Endothelial cell of umbilical vein (primary cell): Measurements from ENCODE around the gene LINC01488. TPM values are rescaled to one million over a fixed set of nuclear protein-coding genes. Genes with fewer than 3 reads are reported as not detected.

ENCODE experiments used
- BruUV-seq: library from RNA; stranded (reverse); fragments of 400-500 nt; replicated peaks from 2 replicates; lab custom pipeline; 2021; lab: Mats Ljungman, UMichigan
- CTCF ChIA-PET: fragments of 300-600, 350-600 bp; sonication (Branson Sonifier 250); formaldehyde crosslinking; loops from one replicate; lab custom pipeline; 2021; ENCODE audit warnings: antibody characterized with exemption, inconsistent platforms; lab: Charles Lee
- POLR2A ChIA-PET: fragments of 300-600, 350-600 bp; sonication (Branson Sonifier 250); formaldehyde crosslinking; loops from one replicate; lab custom pipeline; 2021; ENCODE audit warnings: antibody characterized with exemption, inconsistent platforms; lab: Charles Lee
- DNase-seq: peaks from one replicate; pipeline ENCODE4 v3.0.0-alpha.2; 2011; ENCODE audit warnings: low read depth, low spot score
- FAIRE-seq: peaks from 2 replicates; lab custom pipeline; 2011; peaks lifted over from hg19 to GRCh38; lab: Jason Lieb, UNC
- H2AFZ ChIP-seq: 2 replicates; pipeline ENCODE4 v1.6.0; 2012; ENCODE audit warnings: low read depth, low read length, control low read depth, inconsistent platforms
- H3K27ac ChIP-seq: 2 replicates; pipeline ENCODE4 v1.5.1; 2011; ENCODE audit warnings: low read depth, mild to moderate bottlenecking, control low read depth, low read length, moderate library complexity; ENCODE audit not compliant: insufficient read depth
- H3K27me3 ChIP-seq, 2 experiments: 2 replicates each; pipeline versions ENCODE4 v1.6.0 to v1.6.1; 2011; ENCODE audit warnings: low read length in 2 of 2, mixed read lengths in 1 of 2; ENCODE audit not compliant: control insufficient read depth in 2 of 2, insufficient read depth in 2 of 2
- H3K36me3 ChIP-seq, 2 experiments: 2 replicates in 1 of 2; 3 replicates in 1 of 2; pipeline ENCODE4 v1.5.1; 2011; ENCODE audit warnings: low read length in 2 of 2, mild to moderate bottlenecking in 1 of 2, moderate library complexity in 1 of 2; ENCODE audit not compliant: control insufficient read depth in 2 of 2, insufficient read depth in 2 of 2; ENCODE audit errors: extremely low read depth in 1 of 2
- H3K4me1 ChIP-seq: 3 replicates; pipeline ENCODE4 v1.5.1; 2011; ENCODE audit warnings: mild to moderate bottlenecking, low read length; ENCODE audit not compliant: control insufficient read depth, insufficient read depth; ENCODE audit errors: extremely low read depth
- H3K4me2 ChIP-seq: 2 replicates; pipeline ENCODE4 v1.6.1; 2011; ENCODE audit warnings: low read length, control low read depth, mixed read lengths; ENCODE audit not compliant: insufficient read depth
- H3K4me3 ChIP-seq, 3 experiments: fragments of 200-600 bp in 1 of 3; sonication (generic), shearing (Covaris generic) in 1 of 3; replicated peaks in 1 of 3; 2 replicates each; pipeline ENCODE4 v1.5.1; 2011 to 2016; ENCODE audit warnings: control low read depth in 3 of 3, low read length in 3 of 3, mild to moderate bottlenecking in 2 of 3, inconsistent platforms in 1 of 3, low read depth in 1 of 3, moderate library complexity in 1 of 3; ENCODE audit not compliant: insufficient read depth in 1 of 3
- H3K79me2 ChIP-seq: 2 replicates; pipeline ENCODE4 v1.6.0; 2012; ENCODE audit warnings: low read length, inconsistent platforms; ENCODE audit not compliant: control insufficient read depth, insufficient read depth
- H3K9ac ChIP-seq: replicated peaks from 2 replicates; pipeline ENCODE3; 2011; ENCODE audit warnings: low read length, control low read depth; ENCODE audit not compliant: insufficient read depth; ENCODE audit errors: extremely low read depth
- H3K9me1 ChIP-seq: replicated peaks from 3 replicates; pipeline ENCODE4 v1.6.0; 2011; ENCODE audit warnings: mild to moderate bottlenecking, low read length; ENCODE audit not compliant: control insufficient read depth, insufficient read depth; ENCODE audit errors: extremely low read depth
- H3K9me3 ChIP-seq: replicated peaks from 2 replicates; pipeline ENCODE4 v1.5.1; 2012; ENCODE audit warnings: low read length, inconsistent platforms; ENCODE audit not compliant: control insufficient read depth, insufficient read depth
- H4K20me1 ChIP-seq: replicated peaks from 2 replicates; pipeline ENCODE3; 2011; ENCODE audit warnings: mild to moderate bottlenecking, low read length; ENCODE audit not compliant: control insufficient read depth, insufficient read depth; ENCODE audit errors: extremely low read depth
- CTCF ChIP-seq, 2 donors: IDR thresholded peaks; 1 replicate in 1 of 2; 2 replicates in 1 of 2; pipeline ENCODE4 v1.5.1; 2011; ENCODE audit warnings: low read length in 2 of 2, mild to moderate bottlenecking in 2 of 2, moderate library complexity in 2 of 2, control low read depth in 1 of 2, inconsistent platforms in 1 of 2, low read depth in 1 of 2; ENCODE audit not compliant: insufficient read depth in 1 of 2; ENCODE audit errors: extremely low read depth in 1 of 2
- EZH2 ChIP-seq: IDR thresholded peaks from 2 replicates; pipeline ENCODE4 v1.6.1; 2012; ENCODE audit warnings: borderline replicate concordance, low read depth, mild to moderate bottlenecking, moderate library complexity, low read length, inconsistent platforms; ENCODE audit not compliant: severe bottlenecking
- FOS ChIP-seq: IDR thresholded peaks from 2 replicates; pipeline ENCODE4 v1.6.1; 2011; ENCODE audit warnings: mild to moderate bottlenecking, low read length, moderate library complexity, borderline replicate concordance; ENCODE audit not compliant: insufficient read depth
- GATA2 ChIP-seq: IDR thresholded peaks from 2 replicates; pipeline ENCODE4 v1.7.0; 2011; ENCODE audit warnings: low read depth, mild to moderate bottlenecking, moderate library complexity, mixed read lengths, low read length; ENCODE audit not compliant: insufficient read length, insufficient read depth
- JUN ChIP-seq: IDR thresholded peaks from 2 replicates; pipeline ENCODE4 v1.6.1; 2011; ENCODE audit warnings: borderline replicate concordance, low read depth; ENCODE audit not compliant: insufficient read length, insufficient read depth
- MAX ChIP-seq: IDR thresholded peaks from 2 replicates; pipeline ENCODE4 v1.6.1; 2011; ENCODE audit not compliant: insufficient read depth, insufficient read length
- MYC ChIP-seq: IDR thresholded peaks from one replicate; pipeline ENCODE4 v1.6.1; 2011; ENCODE audit warnings: mild to moderate bottlenecking, low read depth, low read length
- POLR2A ChIP-seq: IDR thresholded peaks from 2 replicates; pipeline ENCODE4 v1.6.1; 2012; ENCODE audit warnings: low read depth, mild to moderate bottlenecking, control low read depth, low read length
- POLR2AphosphoS5 ChIP-seq: IDR thresholded peaks from 2 replicates; pipeline ENCODE4 v1.6.1; 2012; ENCODE audit warnings: low read depth, mild to moderate bottlenecking, control low read depth, low read length, moderate library complexity; ENCODE audit not compliant: insufficient read depth
- dilution Hi-C: fragments of 300-500 bp; cut with MboI; formaldehyde crosslinking; loops from one replicate; pipeline ENCODE4 v1.15.0; 2019; ENCODE audit warnings: low sequenced_read_pairs; ENCODE audit not compliant: extremely low pct_ligation_motif_present
- intact Hi-C: fragments of 100-400 bp; cut with micrococcal nuclease; formaldehyde crosslinking; loops from one replicate; pipeline ENCODE4 v1.10.0; 2022
- polyA plus RNA-seq, 4 experiments: library from polyadenylated mRNA; depleted of rRNA in 3 of 4; stranded (reverse) in 3 of 4; unstranded in 1 of 4; fragments of >200 nt; gene quantifications; 2 replicates each; pipeline versions ENCODE4 v1.2.1 to v1.2.3, GENCODE V29; 2011 to 2012; ENCODE audit warnings: missing spikeins in 1 of 4
- total RNA-seq: library from RNA; stranded (reverse); gene quantifications from 2 replicates; pipeline ENCODE4 v1.2.3, GENCODE V29; 2021

The LINC01488 gene
- total and polyA plus RNA-seq, 2 donors (not counting 3 experiments of a cell fraction or from before 2014, with no cell fraction given), result not detected

GRCh38 chr11:69542314-69543168 is 61.1 kb downstream of the LINC01488 start:
- Histone ChIP-seq H3K27ac (no peak overlapping the region), H3K9me3 (no peaks in the 10 kb centered on the region), H3K9me1 (no peaks in the 10 kb centered on the region), H3K27me3 (peaks cover 0 to 5% of the 10 kb centered on the region in 2 experiments), H2AFZ (no peak overlapping the region), H3K36me3 (no peaks in the 10 kb centered on the region), H4K20me1 (no peaks in the 10 kb centered on the region), H3K4me2 (no peak overlapping the region), H3K79me2 (no peaks in the 10 kb centered on the region), H3K4me1 (peaks cover 7% of the 10 kb centered on the region), H3K9ac (no peak overlapping the region), H3K4me3 (no peak overlapping the region)
- CTCF ChIA-PET, result no interaction called here
- no TSS peak for BruUV-seq
- TF ChIP-seq MYC (no peak), CTCF (IDR thresholded peaks at IDR 0.05; ENCODE audit: extremely low read depth in 1 of 2, insufficient read depth in 1 of 2, low read depth in 1 of 2, low read length in 2 of 2) (no peak), POLR2A (no peak), JUN (no peak), FOS (no peak), POLR2AphosphoS5 (no peak), EZH2 (no peak), GATA2 (no peak), MAX (no peak)
- intact Hi-C loops, result no loop called here
- DNase-seq (no peak), FAIRE-seq (no peak)
- POLR2A ChIA-PET, result no interaction called here
- dilution Hi-C loops, result no loop called here

Other genes starting within 250 kb of the LINC01488 start
- 7.0 and 14.4 TPM in 2 replicates for gene MYEOV, start 187.5 kb upstream of the LINC01488 start, total RNA-seq
- 3.8 TPM in 2 replicates for gene MYEOV, start 187.5 kb upstream of the LINC01488 start, polyA plus RNA-seq
- 336 and 370 TPM in 2 replicates for gene CCND1, start 159.5 kb downstream of the LINC01488 start, total RNA-seq
- gene CCND1, start 159.5 kb downstream of the LINC01488 start, polyA plus RNA-seq, result 98.7 and 113 TPM in 2 replicates
- gene LTO1, start 193.7 kb downstream of the LINC01488 start, total RNA-seq, result 27.3 and 30.9 TPM in 2 replicates
- 22.1 and 26.8 TPM in 2 replicates for gene LTO1, start 193.7 kb downstream of the LINC01488 start, polyA plus RNA-seq
- not detected in 2 replicates for gene FGF19, start 222.4 kb downstream of the LINC01488 start, total RNA-seq
- 0.03 TPM in 1 of 2 replicates, not detected in the other for gene FGF19, start 222.4 kb downstream of the LINC01488 start, polyA plus RNA-seq